Measurements from ENCODE around the gene PROM2.

DNA sequence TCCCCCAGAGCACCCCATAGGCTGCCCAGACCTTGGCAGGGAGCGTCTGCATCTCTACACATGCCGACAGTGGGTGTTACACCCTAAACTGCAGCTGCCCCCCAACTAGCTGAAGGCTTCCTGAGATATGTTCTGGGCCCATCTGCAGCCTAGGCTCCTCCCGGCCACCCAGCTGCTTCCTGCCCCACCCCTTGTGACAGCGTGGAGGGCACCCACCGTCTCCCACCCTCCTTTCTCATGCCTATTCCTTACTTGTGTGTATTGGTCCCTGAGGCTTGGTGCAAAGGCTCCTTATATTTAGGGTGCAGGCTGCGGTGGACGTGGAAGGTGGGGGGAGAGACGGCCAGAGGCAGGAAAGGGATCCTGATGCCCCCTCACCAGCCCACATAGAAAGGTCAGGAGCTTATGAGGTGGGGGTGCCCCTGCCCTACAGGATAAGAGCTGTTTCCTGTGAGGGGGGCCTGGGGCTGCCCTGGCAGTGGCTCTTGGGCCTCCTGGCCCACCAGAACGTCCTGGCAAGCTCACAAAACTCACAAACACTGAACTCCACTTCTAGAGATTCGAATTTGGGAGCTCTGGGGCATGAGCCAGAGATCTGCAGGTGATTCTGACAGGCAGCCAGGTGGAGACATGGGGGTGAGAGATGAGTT, 7.3 kb upstream of the PROM2 start:
- TF ChIP-seq YY1 (IDR thresholded peaks at IDR 0.05; ENCODE audit: insufficient read depth, insufficient read length), result no peak
- TF ChIP-seq SUZ12 (IDR thresholded peaks at IDR 0.05; ENCODE audit: extremely low read depth, insufficient read depth, insufficient read length), result no peak
- TF ChIP-seq ZNF274 (IDR thresholded peaks at IDR 0.05; ENCODE audit: low read depth, low read length), result no peak

All from NT2/D1 (cell line).